Thoracic aorta (tissue), 2 donors: Measurements from ENCODE around the gene OBP2B. TPM values are rescaled to one million over a fixed set of nuclear protein-coding genes. Genes with fewer than 3 reads are reported as not detected.
"Not testable (repeated sequence)": the region's sequence is repeated elsewhere in the genome, so short reads cannot be mapped to it uniquely, and the experiment has no call there.

Source experiments
- ATAC-seq: fragments of 150-250 bp; one replicate; pipeline ENCODE4 v1.8.0; 2017; ENCODE audit warnings: low read depth; ENCODE audit not compliant: insufficient number of reproducible peaks, low FRiP score
- DNase-seq: peaks from one replicate; pipeline ENCODE4 v3.0.0-alpha.2; 2020; ENCODE audit warnings: low spot score
- H3K27ac ChIP-seq, 2 donors: fragments of 200-600 bp; sonication (generic); 1 replicate in 1 of 2; 2 replicates in 1 of 2; pipeline ENCODE4 v1.5.1; 2016; ENCODE audit warnings: mild to moderate bottlenecking in 2 of 2, moderate library complexity in 2 of 2
- H3K27me3 ChIP-seq: fragments of 200-600 bp; sonication (generic); replicated peaks from 2 replicates; pipeline ENCODE4 v1.6.0; 2016; ENCODE audit warnings: mild to moderate bottlenecking; ENCODE audit not compliant: insufficient read depth
- H3K36me3 ChIP-seq: fragments of 200-600 bp; sonication (generic); one replicate; pipeline ENCODE4 v1.5.1; 2016
- H3K4me1 ChIP-seq, 2 donors: fragments of 200-600 bp; sonication (generic); 1 replicate in 1 of 2; 2 replicates in 1 of 2; pipeline versions ENCODE4 v1.5.1 to v1.6.0; 2016; ENCODE audit warnings: low read depth in 2 of 2, mild to moderate bottlenecking in 1 of 2; ENCODE audit not compliant: control insufficient read depth in 1 of 2
- H3K4me3 ChIP-seq: fragments of 200-600 bp; sonication (generic); 2 replicates; pipeline ENCODE4 v1.5.1; 2016; ENCODE audit warnings: mild to moderate bottlenecking
- H3K9me3 ChIP-seq: fragments of 200-600 bp; sonication (generic); 2 replicates; pipeline ENCODE4 v1.5.1; 2016
- CTCF ChIP-seq: fragments of 200-600 bp; sonication (generic); IDR thresholded peaks from one replicate; pipeline ENCODE4 v1.5.1; 2019; ENCODE audit warnings: antibody characterized with exemption
- total RNA-seq, 2 donors: library from RNA; depleted of rRNA; stranded (reverse); fragments of >200 nt; gene quantifications; one replicate each; pipeline versions ENCODE4 v1.1.0 to v1.2.3, GENCODE V29; 2016

The OBP2B gene
- total RNA-seq, 2 donors from 2014 or later: not detected

GRCh38 chr9:133233681-133234432 is 24.8 kb upstream of the OBP2B start:
- H3K9me3 ChIP-seq: no peaks in the 10 kb centered on the region
- peaks cover 0 to 6% of the 10 kb centered on the region in 2 donors for H3K4me1 ChIP-seq
- TF ChIP-seq CTCF: no peak
- DNase-seq (no peak), ATAC-seq (no peak)
- no peaks in the 10 kb centered on the region for H3K36me3 ChIP-seq
- no peak overlapping the region for H3K27ac ChIP-seq
- H3K27me3 ChIP-seq: no peaks in the 10 kb centered on the region
- H3K4me3 ChIP-seq: no peak overlapping the region

- H3K9me3 ChIP-seq, H3K4me1 ChIP-seq, DNase-seq, ATAC-seq, H3K27ac ChIP-seq, H3K36me3 ChIP-seq, H3K4me3 ChIP-seq, H3K27me3 ChIP-seq: not testable (repeated sequence)
Measured at GRCh38 chr9:133231934-133232568, 23.0 kb upstream of the OBP2B start.

GRCh38 chr9:133230514-133230913 is 21.5 kb upstream of the OBP2B start:
- H3K36me3 ChIP-seq, H3K4me3 ChIP-seq, H3K27ac ChIP-seq, H3K9me3 ChIP-seq, H3K4me1 ChIP-seq, ATAC-seq, H3K27me3 ChIP-seq, DNase-seq: not testable (repeated sequence)

GRCh38 chr9:133230093-133230492 is 21.0 kb upstream of the OBP2B start:
- Histone ChIP-seq H3K36me3 (no peaks in the 10 kb centered on the region), H3K4me1 (no peaks in the 10 kb centered on the region), H3K4me3 (no peak overlapping the region), H3K27ac (no peak overlapping the region), H3K9me3 (no peaks in the 10 kb centered on the region), H3K27me3 (no peaks in the 10 kb centered on the region)
- DNase-seq (no peak), ATAC-seq (no peak)
- TF ChIP-seq CTCF: no peak

GRCh38 chr9:133228474-133229193 is 19.6 kb upstream of the OBP2B start:
- not testable (repeated sequence) for ATAC-seq

GRCh38 chr9:133227996-133228395 is 18.9 kb upstream of the OBP2B start:
- not testable (repeated sequence) for DNase-seq, H3K4me1 ChIP-seq, H3K9me3 ChIP-seq, ATAC-seq, H3K27ac ChIP-seq, H3K27me3 ChIP-seq, H3K4me3 ChIP-seq, H3K36me3 ChIP-seq

More at GRCh38 chr9:133228474-133229193, 19.6 kb upstream of the OBP2B start:
- not testable (repeated sequence) for H3K36me3 ChIP-seq, DNase-seq, H3K27me3 ChIP-seq, H3K9me3 ChIP-seq, H3K27ac ChIP-seq, H3K4me3 ChIP-seq, H3K4me1 ChIP-seq

- no peaks in the 10 kb centered on the region for H3K27me3 ChIP-seq
- no peak for TF ChIP-seq CTCF
- ATAC-seq: no peak
- DNase-seq: no peak
- H3K4me1 ChIP-seq: no peaks in the 10 kb centered on the region
- H3K9me3 ChIP-seq: no peaks in the 10 kb centered on the region
- H3K36me3 ChIP-seq: no peaks in the 10 kb centered on the region
- H3K4me3 ChIP-seq: no peak overlapping the region
- H3K27ac ChIP-seq: no peak overlapping the region
Measured at GRCh38 chr9:133227242-133227860, 18.3 kb upstream of the OBP2B start.
